GM19397 (cell line): ENCODE measurements around the gene SNAP47.

Experiments used
- ATAC-seq: cut with Tn5 transposase; IDR thresholded peaks from one replicate; pipeline ENCODE4 v1.9.1; 2021; ENCODE audit warnings: mild to moderate bottlenecking, moderate library complexity; ENCODE audit not compliant: unreplicated experiment

The SNAP47 gene

GRCh38 chr1:227731696-227732585 lies 3.3 kb upstream of the SNAP47 start:
- no peak for ATAC-seq

DNA sequence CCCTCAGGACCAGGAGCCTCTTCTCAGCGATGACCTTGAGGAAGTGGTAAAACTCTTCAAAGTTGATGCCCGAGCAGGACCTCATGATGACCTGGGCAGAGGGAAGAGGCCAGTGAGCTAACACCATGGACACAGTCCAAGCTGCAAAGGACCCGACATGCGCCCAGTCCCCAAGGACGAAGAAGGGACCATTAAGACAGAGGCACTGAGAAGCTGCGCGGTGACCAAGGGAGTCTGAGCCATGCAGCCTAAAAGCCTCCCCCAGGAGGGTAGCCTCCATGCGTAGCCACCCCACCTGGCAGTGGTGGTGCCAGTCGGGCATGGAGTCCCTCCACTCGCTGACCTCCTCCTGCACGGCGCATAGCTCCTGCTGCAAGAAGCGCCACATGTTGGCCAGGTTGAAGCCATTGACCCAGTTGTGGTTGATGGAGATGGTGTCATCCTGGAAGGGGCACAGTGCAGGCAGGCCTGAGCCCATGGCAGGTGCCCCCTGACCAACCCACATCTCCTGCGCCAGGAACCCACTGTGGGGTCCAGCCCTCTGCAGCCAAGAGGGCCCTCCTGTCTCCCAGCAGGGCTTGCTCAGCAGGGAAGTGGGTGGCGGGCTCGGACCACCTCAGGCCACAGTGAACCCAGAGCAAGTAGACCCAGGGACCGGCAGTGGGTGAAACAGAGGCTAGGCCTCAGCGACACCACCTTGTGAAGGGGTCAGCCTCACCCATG lies 2.5 kb upstream of the SNAP47 start:
- no peak for ATAC-seq

DNA sequence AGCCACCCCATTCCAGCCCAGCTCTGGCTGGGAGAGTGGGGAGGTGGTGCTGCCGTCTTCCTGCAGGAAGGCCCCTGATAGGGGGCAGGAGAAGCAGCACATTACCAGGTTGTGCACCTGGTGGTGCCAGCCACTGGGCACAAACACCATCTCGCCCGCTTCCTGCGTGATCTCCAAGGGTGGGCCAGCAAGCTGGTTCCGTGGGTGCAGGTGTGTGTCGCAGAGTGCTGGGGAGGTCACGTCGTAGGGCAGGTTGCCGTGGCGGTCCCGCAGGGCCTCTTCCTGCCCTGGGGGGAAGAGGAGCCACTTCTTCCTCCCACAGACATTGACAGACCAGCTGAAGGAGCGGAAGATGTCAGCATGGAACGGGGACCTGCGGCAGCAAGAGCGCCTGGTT lies 1.9 kb upstream of the SNAP47 start:
- ATAC-seq, result no peak

DNA sequence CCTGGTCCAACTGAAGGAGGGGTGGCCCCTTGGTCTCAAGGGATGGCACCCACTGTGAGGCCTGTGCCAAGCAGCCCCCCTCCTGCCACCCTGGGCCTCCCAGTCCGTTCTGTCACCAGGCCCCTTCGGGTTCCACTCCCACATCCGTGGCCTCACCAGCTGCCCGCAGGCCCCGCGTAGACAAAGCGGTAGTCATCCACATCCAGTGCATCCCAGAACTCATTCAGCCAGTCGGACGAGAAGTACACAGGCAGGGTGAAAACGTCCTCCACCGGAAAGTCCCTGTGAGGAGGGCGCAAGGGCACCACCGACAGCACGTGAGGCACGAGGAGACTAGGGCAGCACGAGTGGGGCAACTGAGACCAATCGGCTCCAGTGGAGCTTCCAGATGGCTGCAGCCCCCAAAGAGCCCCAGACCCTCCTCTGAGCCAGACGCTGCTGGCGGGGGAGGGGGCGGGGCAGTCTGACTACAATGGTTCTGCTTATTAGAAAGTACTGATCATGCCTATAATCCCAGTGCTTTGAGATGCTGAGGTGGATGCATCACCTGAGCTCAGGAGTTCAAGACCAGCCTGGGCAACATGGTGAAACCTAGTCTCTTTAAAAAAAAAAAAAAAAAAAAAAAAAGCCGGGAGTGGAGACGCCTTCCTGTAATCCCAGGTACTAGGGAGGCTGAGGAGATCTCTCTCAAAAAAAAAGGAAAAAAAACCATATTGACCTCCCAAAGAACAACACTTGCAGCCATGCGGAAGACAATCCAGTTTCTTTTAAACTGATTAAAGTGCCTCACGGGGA lies 1.3 kb upstream of the SNAP47 start:
- ATAC-seq, result no peak

- no peak for ATAC-seq
These were observed 734 bp upstream of the SNAP47 start for GRCh38 chr1:227734546-227734855.

- no peak for ATAC-seq
These were observed 477 bp downstream of the SNAP47 start for GRCh38 chr1:227735539-227736285.

DNA sequence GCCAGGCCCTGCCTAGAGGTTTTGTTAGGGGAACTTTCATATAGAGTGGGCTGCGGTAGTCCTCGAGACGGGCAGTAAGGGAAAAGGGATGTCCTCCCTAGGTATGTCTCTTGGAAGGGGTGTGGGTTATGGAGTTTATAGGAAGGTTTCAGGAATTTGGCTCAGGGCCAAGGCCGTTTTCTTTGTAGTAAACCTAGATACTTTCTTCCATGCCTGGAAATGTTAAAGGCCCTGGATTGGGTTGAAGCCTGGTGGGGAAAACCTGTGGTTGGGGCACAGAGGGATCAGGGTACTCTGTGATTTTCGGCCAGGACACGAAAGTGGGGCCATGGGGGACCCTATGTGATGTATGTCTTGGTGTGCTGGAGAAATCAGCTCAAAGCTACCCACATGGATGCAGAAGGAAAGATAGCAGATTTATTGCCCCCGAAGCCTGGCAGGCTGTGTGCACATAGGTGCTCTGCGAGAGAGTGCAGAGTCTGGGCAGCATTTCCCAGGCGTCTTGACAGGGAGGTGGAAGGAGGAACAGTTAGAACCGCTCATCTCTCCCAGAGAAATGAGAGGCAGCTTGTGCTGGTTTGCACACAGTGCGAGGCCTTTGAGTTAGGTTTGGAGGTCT lies 1.7 kb downstream of the SNAP47 start:
- no peak for ATAC-seq

- ATAC-seq, result no peak
These were observed 3.6 kb downstream of the SNAP47 start for GRCh38 chr1:227738820-227739219.

DNA sequence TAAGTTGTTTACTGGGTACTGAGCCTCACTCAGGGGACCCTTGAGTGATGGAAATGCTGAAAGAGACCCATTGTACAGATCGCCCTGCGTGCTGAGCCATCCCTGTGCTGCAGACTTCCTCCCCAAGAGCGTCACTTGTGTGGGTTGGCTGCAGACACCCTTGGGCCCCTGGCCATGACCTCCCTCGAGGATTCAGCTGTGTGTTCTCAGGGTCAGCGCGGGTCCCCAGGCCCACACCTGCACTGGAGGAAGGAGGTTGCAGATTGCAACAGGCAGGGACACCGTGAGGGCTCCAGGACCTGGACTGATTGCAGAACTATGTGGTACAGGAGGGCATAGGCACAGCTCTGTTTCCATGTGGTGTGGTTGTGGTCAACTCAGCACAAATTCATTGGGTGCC lies 4.4 kb downstream of the SNAP47 start:
- ATAC-seq, result no peak

GRCh38 chr1:227740401-227740960 lies 5.2 kb downstream of the SNAP47 start:
- ATAC-seq, result no peak

GRCh38 chr1:227741166-227741870 lies 6.1 kb downstream of the SNAP47 start:
- ATAC-seq, result no peak

DNA sequence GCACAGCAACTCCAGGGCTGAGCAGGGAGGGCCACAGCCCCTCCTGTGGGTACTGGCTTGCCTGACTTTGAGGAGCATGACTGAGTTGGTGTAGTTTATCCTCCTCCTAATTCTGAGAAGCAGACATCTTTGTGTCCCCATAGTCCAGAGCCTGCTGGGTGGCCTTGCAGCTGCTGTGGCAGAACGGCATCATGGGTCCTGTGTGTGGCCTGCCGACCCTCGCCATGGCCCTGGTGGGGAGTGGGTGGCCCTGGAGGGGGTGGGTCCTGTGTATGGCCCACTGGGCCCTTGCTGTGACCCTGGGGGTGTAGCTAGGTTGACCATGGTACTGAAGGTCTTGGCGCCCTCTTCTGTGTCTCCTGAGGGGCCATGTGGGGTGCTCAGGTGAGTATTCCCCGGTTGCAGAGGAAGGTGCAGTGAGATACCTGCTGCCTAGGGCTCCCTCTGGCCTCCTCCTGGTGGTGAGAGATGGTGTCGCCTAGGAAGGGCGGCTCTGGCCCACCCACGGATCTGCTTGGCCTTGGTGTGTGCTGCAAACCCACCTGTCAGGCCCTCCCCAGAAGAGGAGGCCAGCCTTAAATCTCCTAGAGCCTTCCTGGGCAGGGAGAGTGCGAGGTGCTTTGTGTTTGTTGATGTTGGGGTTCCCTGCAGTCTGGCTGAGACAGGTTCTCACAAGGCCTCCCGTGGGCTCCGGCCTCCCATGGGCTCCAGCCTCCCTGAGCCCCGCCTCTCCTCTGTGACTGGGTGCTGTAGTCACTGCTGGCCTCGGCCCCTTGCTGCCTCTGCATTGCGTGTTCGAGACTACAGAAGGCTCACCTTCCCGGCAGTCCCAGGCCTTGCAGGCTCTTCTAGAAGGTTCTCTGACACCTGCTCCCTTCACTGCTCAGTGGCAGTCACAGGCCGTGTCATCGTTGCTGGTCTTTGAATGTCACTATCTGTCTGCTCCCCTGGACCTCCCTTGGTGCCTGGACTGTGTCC lies 7.8 kb downstream of the SNAP47 start:
- no peak for ATAC-seq

GRCh38 chr1:227744668-227745067 lies 9.4 kb downstream of the SNAP47 start:
- no peak for ATAC-seq

GRCh38 chr1:227745568-227746265 lies 10.5 kb downstream of the SNAP47 start:
- ATAC-seq, result no peak

- no peak for ATAC-seq
These were observed 11.4 kb downstream of the SNAP47 start for GRCh38 chr1:227746676-227747075.

DNA sequence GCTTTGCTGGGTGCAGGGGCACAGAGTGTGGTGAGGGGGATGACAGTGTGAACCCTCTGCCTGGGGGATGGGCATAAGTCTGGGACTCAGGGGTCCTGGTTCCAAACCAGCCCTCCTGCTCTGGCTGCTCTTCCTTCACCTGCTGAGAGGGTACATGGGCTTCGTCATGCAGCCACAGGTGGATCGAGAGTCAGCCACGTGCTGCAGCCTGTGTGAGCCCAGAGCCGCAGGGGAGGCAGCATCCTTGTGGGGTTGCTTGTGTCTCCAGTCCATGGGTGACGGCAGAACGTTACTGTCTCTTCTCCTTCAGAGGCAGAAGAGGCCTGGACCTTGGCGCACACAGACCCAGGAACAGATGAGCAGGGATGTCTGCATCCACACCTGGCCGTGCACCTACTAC lies 12.1 kb downstream of the SNAP47 start:
- no peak for ATAC-seq

DNA sequence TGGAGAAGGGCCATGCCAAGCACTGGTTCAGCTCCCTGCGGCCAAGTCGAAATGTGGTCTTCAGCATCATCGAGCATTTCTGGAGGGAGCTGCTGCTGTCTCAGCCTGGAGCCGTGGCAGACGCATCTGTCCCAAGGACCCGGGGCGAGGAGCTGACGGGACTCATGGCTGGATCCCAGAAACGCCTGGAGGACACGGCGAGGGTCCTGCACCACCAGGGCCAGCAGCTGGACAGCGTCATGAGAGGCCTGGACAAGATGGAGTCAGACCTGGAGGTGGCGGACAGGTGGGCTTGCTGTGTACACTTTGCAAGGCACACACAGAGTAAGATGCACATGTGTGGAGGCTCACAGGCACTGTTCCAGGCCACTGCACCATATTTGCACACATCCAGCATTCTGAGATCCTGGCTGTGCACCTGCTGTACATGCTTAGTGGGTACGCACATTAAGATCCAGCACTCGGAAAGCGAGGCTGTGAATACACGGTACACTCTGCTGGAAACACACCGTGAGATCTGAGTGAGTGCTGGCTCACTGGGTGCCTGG lies 12.8 kb downstream of the SNAP47 start:
- no peak for ATAC-seq
